Superior temporal gyrus (tissue), 1 donor: ENCODE results near the gene NDFIP2.

Source experiments
- DNase-seq: peaks from one replicate; pipeline ENCODE4 v3.0.0-alpha.2; 2016; ENCODE audit errors: extremely low spot score

The NDFIP2 gene

GRCh38 chr13:79458436-79458835 lies 22.5 kb upstream of the NDFIP2 start:
- DNase-seq, result no peak

GRCh38 chr13:79459906-79460305 lies 21.0 kb upstream of the NDFIP2 start:
- DNase-seq, result no peak

DNA sequence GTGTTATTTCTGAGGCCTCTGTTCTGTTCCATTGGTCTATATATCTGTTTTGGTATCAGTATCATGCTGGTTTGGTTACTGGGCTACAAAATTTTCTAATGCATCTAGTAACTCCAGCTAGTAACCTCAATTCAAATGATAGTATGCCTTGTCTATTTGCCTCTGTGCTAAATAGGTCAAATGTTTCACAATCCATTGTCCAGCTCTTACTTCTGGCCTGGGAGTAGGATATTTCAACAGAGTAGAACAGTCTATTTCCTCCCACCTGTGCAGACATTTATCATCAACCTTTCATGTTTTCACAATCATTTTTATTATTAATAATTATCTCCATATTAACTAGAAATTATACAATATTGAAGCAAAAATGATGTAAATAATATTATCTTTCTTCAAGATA lies 18.1 kb upstream of the NDFIP2 start:
- DNase-seq, result no peak

DNA sequence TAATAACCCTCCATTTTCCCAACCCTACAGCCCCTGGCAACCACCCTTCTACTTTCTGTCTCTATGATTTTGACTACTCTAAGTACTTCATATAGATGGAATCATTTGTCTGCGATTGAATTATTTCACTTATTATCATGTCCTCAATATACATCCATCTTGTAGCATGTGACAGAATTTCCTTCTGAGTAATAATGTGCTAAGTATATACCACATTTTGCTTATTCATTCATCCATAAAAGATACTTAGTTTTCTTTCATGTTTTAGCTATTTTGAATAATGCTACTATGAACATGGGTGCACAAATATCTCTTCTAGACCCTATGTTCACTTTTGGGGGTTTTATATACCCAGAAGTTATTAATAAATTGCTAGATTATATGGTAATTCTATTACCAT lies 17.4 kb upstream of the NDFIP2 start:
- no peak for DNase-seq

DNA sequence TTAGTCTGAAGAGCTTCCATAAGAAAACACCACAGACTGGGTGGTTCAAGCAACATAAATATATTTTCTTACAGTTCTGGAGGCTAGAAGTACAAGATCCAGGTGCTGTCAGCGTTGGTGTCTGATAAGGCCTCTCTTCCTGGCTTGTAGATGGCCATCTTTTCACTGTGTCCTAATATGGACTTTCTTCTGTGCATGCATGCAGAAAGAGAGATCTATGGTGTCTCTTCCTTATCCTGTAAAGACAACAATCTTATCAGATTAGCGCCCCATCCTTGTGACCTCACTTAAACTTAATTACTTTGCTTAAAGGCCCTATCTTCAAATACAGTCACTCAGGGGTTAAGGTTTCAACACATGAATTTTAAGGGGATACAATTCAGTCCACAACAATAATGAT lies 14.1 kb upstream of the NDFIP2 start:
- no peak for DNase-seq

DNA sequence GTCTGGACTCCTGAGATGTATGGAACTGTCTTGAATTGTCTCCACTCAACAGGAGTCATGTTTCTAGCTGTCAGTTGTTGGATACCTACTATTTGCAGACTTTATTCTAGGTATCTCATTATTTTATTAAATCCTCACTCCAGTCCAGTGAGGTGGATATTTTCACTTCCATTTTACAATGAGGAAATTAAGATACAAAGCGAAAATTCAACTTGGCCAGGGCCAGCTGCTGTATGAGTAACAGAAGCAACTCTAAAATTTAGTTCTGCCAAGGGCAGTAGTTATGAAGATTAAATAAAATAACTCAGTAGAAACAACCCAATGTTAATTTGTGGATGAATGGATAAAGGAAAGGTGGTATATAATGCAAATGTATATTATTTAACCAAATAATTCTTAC lies 12.6 kb upstream of the NDFIP2 start:
- DNase-seq, result no peak

GRCh38 chr13:79468819-79469218 lies 12.1 kb upstream of the NDFIP2 start:
- no peak for DNase-seq

DNA sequence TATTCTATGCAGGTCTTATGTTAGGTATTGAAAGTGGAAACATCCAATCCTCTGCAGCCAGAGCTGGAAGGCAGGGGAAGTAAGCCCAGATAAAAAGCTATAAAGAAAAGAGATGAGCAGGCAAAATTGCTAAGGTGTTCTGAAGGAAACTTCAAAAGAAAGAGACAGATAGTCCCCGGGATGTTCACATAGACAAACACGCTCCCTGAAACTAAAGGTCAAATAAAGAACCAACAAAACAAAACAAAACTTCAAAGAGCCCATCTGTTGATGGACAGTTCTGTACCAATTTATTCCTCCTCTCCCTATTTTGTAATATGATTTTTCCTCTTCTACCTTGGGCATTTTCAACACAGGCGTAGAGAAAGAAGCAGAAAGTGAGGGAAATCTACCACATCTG lies 11.3 kb upstream of the NDFIP2 start:
- DNase-seq, result no peak

DNA sequence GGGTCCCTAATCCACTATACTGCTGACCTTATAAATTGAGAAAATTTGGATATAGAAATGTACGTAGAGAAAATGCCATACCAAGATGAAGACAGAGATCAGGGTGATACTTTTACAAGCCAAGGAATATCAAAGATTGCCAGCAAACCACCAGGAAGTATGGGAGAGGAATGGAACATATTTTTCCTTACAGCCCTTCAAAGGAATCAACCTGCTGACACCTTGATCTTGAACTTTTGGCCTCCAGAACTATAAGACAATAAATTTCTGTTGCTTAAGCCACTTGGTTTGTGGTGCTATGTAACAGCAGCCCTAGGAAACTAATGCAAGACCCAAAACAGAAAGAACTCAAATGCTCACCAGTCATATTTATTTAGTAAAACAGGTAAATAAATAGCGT lies 10.3 kb upstream of the NDFIP2 start:
- no peak for DNase-seq

GRCh38 chr13:79475569-79475968 lies 5.4 kb upstream of the NDFIP2 start:
- no peak for DNase-seq

DNA sequence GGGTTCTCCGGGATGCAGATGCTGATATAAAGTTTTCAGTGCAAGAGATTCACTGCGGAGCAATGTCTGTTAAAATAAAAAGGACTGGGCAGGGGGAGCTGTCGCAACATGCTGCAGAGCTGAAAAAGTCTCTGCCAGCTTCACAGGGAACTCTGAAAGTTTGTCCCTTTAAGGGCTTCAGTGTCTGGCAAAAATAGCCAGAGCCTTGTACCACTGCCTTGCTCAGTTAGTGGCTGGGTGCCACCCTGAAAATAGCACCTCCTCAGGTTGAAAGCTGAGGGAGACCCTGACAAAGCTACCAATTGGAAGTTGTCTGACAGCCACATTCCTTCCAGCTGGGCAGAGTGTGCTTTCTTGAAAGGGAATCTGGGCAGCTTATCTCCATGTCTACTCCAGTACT lies 3.0 kb upstream of the NDFIP2 start:
- peak; percentile 69 for DNase-seq

- no peak for DNase-seq
These were observed 1.1 kb upstream of the NDFIP2 start for GRCh38 chr13:79479882-79480281.

DNA sequence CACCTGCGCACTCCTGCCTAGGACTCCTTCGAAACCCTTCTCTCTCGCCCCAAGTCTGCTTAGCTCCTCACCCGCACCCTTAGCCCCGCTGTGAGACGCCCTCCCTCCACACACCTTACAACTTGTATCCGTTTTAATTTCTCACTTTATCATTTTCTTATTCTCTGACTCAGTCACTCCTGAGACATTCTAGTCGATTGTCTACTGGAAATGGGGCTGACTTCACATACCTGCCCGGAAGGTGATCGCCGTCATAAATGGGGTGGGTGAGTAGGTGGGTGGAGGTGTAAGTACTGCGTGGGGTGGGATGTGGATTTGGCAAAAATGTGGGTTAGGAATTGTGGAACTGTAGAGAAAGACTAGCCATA lies 714 bp downstream of the NDFIP2 start:
- DNase-seq, result no peak

- no peak for DNase-seq
These were observed 1.5 kb downstream of the NDFIP2 start for GRCh38 chr13:79482281-79482970.

DNA sequence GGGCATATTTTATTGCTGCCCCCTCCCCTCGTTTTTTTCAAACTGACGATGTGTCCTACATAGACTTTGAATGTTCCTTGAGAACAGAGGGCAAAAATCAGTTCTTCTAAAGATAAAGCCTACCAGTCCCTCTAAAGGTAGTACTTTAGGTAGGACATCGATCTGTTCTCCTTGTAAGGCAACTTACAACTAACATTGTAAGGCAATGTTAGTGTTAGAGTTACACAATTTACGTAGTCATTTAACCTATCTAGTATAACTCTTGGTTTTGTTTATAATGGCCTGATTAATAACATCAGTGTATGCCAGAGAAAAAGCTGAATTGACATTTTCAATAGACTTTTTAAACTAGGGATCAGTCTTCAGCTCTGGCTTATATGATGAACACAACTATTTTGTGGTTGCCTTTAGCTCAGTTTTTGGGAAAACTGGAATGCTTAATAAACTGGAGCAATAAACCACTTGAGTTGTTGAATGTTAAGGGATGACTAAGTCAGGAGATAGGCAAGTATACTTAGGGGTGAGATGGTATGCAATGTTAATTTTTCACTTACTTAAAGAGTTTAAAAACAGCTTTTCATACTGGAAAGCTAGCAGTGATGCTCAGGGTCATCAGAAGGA lies 2.2 kb downstream of the NDFIP2 start:
- no peak for DNase-seq

GRCh38 chr13:79485014-79485811 lies 4.3 kb downstream of the NDFIP2 start:
- peak; percentile 32 for DNase-seq

GRCh38 chr13:79486433-79487188 lies 5.7 kb downstream of the NDFIP2 start:
- no peak for DNase-seq

DNA sequence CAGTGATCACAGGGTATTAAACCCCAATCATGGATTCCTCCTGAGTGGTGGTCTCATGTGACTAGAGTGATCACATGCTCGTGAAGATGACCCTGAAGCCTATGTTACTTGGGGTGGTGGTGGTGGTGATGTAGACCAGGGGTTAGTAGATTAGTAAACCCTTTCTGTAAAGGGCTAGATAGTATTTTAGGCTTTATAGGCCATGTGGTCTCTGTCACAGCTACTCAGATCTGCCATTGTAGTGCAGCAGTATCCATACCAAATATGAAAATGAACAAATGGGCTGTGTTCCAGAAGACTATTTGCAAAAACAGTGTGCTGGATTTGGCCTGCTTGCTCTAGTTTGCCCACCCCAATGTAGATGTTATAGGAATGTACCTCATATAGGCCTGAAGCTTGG lies 9.4 kb downstream of the NDFIP2 start:
- no peak for DNase-seq

- no peak for DNase-seq
These were observed 9.9 kb downstream of the NDFIP2 start for GRCh38 chr13:79490824-79491223.

DNA sequence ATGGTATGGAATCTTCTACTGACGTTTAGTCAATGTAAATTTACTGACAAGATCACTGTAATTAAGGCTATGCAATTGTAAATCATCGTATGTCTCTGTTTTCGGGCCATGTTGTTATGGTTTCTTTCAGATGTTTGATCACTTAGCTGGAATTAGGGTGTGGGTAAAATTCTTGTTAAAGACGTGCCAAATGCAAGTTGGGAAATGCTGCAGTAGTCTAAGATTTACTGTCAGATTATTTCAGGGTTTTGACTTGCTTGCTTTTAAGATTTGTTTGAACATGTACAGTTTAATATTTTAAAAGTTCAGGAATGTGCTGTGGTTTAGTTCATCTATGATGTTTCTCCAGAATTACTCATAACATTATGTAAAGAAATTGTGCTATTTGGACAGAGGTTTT lies 10.8 kb downstream of the NDFIP2 start:
- peak; percentile 46 for DNase-seq

DNA sequence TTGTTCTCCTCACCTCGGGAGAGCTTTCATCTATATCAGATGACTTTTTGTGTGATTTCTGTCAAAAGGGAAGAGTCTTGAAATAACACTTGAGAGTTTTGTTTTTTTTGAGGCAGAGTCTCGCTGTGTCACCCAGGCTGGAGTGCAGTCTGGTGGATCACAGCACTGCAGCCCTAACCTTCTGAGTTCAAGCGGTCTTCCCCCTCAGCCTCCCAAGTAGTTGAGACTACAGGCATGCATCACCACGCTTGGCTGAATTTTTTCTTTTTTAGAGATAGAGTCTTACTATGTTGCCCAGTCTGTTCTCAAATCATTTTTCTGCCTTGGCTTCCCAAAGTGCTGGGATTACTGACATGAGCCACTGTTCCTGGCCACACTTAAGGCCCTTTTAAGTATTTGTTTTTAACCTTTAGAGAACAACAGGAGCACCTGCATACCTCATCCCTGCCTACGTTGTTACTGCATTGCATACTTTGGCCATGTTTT lies 11.4 kb downstream of the NDFIP2 start:
- DNase-seq, result no peak

- no peak for DNase-seq
These were observed 12.1 kb downstream of the NDFIP2 start for GRCh38 chr13:79492918-79493594.
